ENCODE data around the gene LMAN2. TPM values are rescaled to one million over a fixed set of nuclear protein-coding genes. Genes with fewer than 3 reads are reported as not detected.

Gene LMAN2
- total RNA-seq, 1 donor from 2014 or later = 252 TPM

DNA sequence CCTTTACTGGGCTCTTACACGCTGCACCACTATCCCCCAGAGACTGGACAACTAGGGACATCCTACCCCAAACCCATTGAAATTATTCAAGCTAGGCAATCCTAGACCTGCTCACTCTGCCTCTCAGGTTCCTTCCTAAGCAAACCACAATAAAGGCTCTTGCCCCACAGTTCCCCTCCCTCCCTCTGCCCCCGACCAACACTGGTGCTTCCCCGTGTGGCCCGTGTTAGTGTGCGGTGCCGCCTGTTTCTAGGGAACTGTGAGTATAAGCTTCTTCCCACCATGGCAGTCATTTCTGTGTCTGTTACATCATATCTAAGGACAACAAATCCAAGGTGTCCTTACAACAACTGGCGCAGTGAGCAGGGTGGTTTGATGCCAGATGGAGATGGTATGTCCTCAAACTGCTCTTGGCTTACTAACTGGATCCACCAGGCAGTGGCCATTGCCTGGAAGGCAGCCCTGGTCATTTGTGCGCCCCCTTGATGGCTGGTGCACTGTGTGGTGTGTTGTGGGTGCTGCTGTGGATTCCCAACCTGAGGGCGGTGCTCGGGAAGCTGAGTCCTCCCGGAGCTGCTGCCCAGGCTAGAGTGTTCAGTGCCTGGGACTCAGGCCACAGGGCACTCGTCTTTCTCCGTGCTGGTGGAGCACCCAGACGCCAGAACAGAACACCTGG, 31.4 kb downstream of the LMAN2 start:
- no peak for DNase-seq (ENCODE audit: low read depth)
- TF ChIP-seq, protein P1, sequence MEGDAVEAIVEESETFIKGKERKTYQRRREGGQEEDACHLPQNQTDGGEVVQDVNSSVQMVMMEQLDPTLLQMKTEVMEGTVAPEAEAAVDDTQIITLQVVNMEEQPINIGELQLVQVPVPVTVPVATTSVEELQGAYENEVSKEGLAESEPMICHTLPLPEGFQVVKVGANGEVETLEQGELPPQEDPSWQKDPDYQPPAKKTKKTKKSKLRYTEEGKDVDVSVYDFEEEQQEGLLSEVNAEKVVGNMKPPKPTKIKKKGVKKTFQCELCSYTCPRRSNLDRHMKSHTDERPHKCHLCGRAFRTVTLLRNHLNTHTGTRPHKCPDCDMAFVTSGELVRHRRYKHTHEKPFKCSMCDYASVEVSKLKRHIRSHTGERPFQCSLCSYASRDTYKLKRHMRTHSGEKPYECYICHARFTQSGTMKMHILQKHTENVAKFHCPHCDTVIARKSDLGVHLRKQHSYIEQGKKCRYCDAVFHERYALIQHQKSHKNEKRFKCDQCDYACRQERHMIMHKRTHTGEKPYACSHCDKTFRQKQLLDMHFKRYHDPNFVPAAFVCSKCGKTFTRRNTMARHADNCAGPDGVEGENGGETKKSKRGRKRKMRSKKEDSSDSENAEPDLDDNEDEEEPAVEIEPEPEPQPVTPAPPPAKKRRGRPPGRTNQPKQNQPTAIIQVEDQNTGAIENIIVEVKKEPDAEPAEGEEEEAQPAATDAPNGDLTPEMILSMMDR (conservative IDR thresholded peaks at IDR 0.05; ENCODE audit: low read depth, low read length) = no peak
- H3K4me3 ChIP-seq (ENCODE audit: low read depth, low read length) = no peak overlapping the region

DNA sequence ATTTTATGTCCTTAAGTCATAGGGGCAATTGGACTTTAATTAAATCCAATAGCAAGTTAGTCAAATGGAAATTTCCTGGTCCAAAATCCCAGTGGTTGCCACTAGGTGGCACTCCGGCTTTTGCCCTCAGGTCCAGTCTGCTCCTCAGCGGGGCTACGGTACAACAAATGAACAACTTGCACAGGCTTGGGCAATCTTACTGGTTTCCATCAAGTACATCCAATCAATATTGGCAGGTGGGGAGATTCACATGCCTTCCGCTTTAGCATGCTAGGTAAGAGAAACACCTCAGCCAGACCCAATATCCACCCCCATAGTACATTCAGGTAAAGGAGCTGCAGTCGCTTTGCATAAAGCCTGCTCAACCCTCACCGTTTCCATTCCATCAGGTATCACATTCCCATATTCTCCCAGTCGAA, 33.5 kb downstream of the LMAN2 start:
- DNase-seq (ENCODE audit: low read depth) = no peak
- TF ChIP-seq, protein P1 (conservative IDR thresholded peaks at IDR 0.05; ENCODE audit: low read depth, low read length) = peak; percentile 95
- no peak overlapping the region for H3K4me3 ChIP-seq (ENCODE audit: low read depth, low read length)

DNA sequence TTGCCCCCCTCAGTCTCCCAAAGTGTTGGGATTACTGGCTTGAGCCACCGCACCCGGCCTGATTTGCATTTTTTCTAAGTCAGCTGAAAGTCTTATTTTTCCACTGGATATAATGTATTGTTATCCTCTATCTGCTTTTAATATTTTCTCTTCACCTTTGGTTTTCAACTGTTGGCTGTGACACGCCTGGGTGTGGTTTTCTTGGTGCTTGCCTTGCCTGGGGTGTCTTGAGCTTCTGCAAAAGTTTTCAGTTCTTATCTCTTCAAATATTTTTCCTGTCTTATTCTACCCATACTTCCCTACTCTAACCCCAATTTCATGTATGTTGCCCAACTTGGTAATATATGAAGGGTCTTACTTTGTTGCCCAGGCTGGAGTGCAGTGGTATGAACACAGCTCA, 35.5 kb downstream of the LMAN2 start:
- TF ChIP-seq, protein P1 (conservative IDR thresholded peaks at IDR 0.05; ENCODE audit: low read depth, low read length) = no peak
- no peak overlapping the region for H3K4me3 ChIP-seq (ENCODE audit: low read depth, low read length)
- DNase-seq (ENCODE audit: low read depth) = no peak

DNA sequence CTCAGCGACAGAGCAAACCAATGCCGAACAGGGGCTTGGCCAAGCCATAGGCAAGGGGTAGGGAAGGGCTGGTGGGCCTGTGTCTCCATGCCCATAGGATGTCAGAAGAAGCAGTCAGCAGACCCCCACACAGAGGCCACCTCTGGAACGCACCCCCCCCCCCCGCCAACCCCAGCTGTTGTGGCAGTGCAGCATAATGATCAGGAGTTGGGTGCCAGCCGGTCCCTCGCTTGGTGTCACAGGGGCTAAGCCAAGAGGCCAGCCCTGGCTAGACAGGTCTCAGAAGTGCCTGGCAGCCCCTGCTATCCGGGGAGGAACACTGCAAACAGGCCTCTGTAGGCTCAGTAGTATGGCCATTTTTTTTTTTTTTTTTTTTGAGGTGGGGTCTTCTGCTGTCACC, 36.1 kb downstream of the LMAN2 start:
- no peak overlapping the region for H3K4me3 ChIP-seq (ENCODE audit: low read depth, low read length)
- TF ChIP-seq, protein P1 (conservative IDR thresholded peaks at IDR 0.05; ENCODE audit: low read depth, low read length) = no peak
- no peak for DNase-seq (ENCODE audit: low read depth)

DNA sequence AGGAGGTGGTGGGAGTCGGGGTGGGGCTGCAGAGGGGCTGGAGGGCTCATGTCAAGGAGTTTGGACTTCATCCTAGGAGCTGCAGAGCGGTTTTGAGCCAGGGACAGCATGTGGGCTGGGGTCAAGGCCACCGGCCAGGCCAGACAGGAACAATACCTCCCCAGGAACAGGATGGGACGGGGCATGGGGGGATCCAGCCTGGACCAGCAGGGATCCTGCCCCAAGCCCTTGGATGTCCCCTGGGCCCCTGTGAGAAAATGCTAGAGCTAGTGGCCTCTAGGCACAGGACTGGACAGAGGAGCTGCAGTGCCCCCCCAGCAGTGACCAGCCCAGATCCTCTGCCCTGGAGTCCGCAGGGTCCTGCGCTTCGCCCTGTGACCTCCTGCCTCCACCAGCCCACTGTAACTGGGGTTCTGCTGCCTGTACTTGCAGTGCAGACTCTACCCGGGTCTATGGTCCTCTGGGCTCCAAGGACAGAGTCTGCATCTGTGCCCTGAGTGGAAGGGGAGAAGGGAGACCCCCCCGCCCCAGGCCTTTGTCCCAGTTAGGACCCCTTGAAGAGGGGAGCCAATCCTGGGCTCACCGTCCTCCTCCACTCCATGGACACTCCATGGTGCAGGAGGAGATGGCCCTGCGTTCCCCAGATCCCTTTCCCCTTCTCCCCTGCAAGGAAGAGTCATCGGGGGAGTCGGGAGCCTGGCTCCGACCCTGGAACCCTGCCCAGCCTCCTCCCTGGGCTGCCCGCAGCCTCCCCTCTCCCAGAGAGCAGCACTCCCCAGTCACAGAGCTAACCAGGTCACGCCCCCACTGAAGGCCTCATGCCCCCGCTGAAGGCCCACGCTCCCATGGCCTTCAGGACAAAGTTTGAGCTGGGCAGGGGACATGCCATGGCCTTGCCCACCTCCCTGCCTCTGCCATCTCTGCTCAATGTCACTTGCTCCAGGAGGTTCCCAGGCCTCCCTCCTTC, 36.8 kb downstream of the LMAN2 start:
- no peak for DNase-seq (ENCODE audit: low read depth)
- no peak overlapping the region for H3K4me3 ChIP-seq (ENCODE audit: low read depth, low read length)
- TF ChIP-seq, protein P1 (conservative IDR thresholded peaks at IDR 0.05; ENCODE audit: low read depth, low read length) = no peak

DNA sequence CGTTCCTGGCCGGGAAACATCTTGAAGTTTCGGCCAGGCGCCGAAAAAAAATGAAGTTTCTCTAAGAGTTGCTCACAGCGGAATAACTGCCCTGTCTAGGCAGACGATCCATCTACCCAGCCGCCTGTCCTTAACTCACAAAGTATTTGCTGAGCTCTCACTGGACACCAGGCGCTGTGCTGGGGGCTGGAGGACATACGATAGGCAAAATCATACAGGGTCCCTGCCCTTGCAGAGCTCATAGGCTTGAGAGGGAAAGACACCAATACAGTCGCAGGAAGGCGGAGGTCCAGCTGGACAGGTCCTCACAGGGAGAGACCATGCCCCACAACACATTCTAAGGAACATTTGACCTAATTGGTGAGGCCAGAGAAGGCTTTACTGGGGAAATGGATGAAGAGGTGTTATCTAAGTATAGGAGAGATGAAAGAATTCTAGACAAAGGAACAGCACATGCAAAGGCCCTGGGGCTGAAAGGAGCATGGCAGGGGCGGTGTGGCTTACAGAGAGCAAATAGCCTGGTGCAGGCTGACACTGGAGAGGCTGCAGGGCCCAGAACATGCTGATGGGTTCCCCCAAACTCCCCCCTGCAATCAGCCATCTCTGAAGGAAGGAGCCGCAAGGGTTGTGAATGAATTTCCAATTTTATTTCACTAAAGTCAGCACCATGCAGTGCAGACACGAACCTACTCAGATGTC, 37.8 kb downstream of the LMAN2 start:
- no peak overlapping the region for H3K4me3 ChIP-seq (ENCODE audit: low read depth, low read length)
- TF ChIP-seq, protein P1 (conservative IDR thresholded peaks at IDR 0.05; ENCODE audit: low read depth, low read length) = no peak
- DNase-seq (ENCODE audit: low read depth) = no peak

Data from epithelial cell of proximal tubule (primary cell).